ENCODE results near the gene TACR1. TPM values are rescaled to one million over a fixed set of nuclear protein-coding genes. Genes with fewer than 3 reads are reported as not detected.

The TACR1 gene
- total RNA-seq, 1 experiment from 2014 or later: not detected

DNA sequence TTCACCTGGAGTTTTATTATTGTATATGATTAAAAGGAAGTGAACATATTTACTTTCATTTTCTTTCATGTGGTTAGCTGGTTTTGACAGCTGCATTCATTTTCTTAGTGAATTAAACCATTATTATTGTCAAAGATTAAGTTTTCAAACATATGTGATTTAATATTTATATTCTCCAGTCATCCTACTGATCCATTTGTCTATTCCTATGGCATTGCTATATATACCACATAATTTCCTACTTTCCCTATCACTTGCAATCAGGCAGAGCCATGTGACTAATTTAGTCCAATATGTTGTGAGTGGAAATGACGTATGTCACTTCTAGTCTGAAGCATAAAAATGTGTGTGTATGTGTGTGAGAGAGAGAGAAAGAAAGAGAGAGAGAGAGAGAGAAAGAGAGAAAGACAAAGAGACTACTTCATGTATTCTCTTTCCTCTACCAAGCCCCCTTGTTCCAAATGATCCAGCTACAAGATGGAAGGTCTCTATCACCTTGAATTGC, 12.0 kb upstream of the TACR1 start:
- 0 out of 2 replicates have a peak, but pooled peaks cover 8% of the 10 kb centered on the region for H3K4me1 ChIP-seq (ENCODE audit: insufficient read depth, low read length)
- CTCF ChIA-PET: no interaction called here
- H3K27me3 ChIP-seq (ENCODE audit: low read length): 0 out of 2 replicates have a peak, but pooled peaks cover 7% of the 10 kb centered on the region
- H3K9me2 ChIP-seq (replicated peaks; ENCODE audit: low read length): no peaks in the 10 kb centered on the region
- H3K79me2 ChIP-seq (ENCODE audit: low read length): no peaks in the 10 kb centered on the region
- no peaks in the 10 kb centered on the region for H4K20me1 ChIP-seq (ENCODE audit: low read length)
- H3K4me3 ChIP-seq (ENCODE audit: low read length): no peak overlapping the region
- H3K4me2 ChIP-seq (ENCODE audit: low read length): no peak overlapping the region
- no peak overlapping the region for H3K9ac ChIP-seq (ENCODE audit: low read length)
- TF ChIP-seq EZH2phosphoT487 (IDR thresholded peaks at IDR 0.05; ENCODE audit: borderline replicate concordance, low read length) (no peak), EZH2 (IDR thresholded peaks at IDR 0.05; ENCODE audit: low read length, unreplicated experiment) (no peak)
- TF ChIP-seq, protein P1, sequence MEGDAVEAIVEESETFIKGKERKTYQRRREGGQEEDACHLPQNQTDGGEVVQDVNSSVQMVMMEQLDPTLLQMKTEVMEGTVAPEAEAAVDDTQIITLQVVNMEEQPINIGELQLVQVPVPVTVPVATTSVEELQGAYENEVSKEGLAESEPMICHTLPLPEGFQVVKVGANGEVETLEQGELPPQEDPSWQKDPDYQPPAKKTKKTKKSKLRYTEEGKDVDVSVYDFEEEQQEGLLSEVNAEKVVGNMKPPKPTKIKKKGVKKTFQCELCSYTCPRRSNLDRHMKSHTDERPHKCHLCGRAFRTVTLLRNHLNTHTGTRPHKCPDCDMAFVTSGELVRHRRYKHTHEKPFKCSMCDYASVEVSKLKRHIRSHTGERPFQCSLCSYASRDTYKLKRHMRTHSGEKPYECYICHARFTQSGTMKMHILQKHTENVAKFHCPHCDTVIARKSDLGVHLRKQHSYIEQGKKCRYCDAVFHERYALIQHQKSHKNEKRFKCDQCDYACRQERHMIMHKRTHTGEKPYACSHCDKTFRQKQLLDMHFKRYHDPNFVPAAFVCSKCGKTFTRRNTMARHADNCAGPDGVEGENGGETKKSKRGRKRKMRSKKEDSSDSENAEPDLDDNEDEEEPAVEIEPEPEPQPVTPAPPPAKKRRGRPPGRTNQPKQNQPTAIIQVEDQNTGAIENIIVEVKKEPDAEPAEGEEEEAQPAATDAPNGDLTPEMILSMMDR (conservative IDR thresholded peaks at IDR 0.05; ENCODE audit: low read depth, low read length): no peak
- ATAC-seq: no peak
- intact Hi-C loops (cut with micrococcal nuclease): no loop called here
- no peaks in the 10 kb centered on the region for H3K36me3 ChIP-seq (ENCODE audit: low read depth, low read length)
- H3F3A ChIP-seq (ENCODE audit: low read length, unreplicated experiment): no peaks in the 10 kb centered on the region
- no peaks in the 10 kb centered on the region for H3K9me3 ChIP-seq (ENCODE audit: low read length)
- no peak overlapping the region for H3K27ac ChIP-seq (ENCODE audit: low read length)
- no peak overlapping the region for H2AFZ ChIP-seq (ENCODE audit: low read length)
- DNase-seq: no peak
- BruUV-seq (replicated peaks): no TSS peak
- POLR2A ChIA-PET (ENCODE audit: unreplicated experiment): no interaction called here

DNA sequence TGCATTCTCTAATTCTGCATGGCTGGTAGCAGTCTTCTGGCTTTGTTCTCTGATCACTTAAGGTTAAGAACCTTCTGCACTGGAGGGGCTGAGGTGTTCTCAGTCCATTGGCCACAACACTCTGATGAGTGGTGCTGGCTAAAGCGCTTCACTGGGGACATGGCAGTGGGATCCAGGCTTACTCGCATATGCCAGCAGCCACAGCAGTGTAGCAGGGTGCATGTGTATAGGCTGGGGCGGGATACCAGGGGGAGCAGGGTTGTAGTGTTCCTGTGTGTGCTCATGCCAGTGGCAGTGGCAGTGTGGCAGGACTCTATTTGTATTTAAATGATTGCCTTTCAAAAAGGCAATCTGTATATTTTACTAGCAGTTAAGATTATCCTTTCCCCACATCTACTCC, 11.1 kb upstream of the TACR1 start:
- ChIA-PET POLR2A (ENCODE audit: unreplicated experiment) (no interaction called here), CTCF (no interaction called here)
- no peak overlapping the region for H3K9ac ChIP-seq (ENCODE audit: low read length)
- no peaks in the 10 kb centered on the region for H3K9me2 ChIP-seq (replicated peaks; ENCODE audit: low read length)
- H3K27ac ChIP-seq (ENCODE audit: low read length): no peak overlapping the region
- H3K4me2 ChIP-seq (ENCODE audit: low read length): no peak overlapping the region
- no peaks in the 10 kb centered on the region for H3F3A ChIP-seq (ENCODE audit: low read length, unreplicated experiment)
- no peaks in the 10 kb centered on the region for H3K36me3 ChIP-seq (ENCODE audit: low read depth, low read length)
- H3K4me1 ChIP-seq (ENCODE audit: insufficient read depth, low read length): 0 out of 2 replicates have a peak, but pooled peaks cover 8% of the 10 kb centered on the region
- no peaks in the 10 kb centered on the region for H4K20me1 ChIP-seq (ENCODE audit: low read length)
- H3K79me2 ChIP-seq (ENCODE audit: low read length): no peaks in the 10 kb centered on the region
- no peak overlapping the region for H2AFZ ChIP-seq (ENCODE audit: low read length)
- peaks cover 15% of the 10 kb centered on the region; the same call in 1 of the 2 replicates for H3K27me3 ChIP-seq (ENCODE audit: low read length)
- intact Hi-C loops (cut with micrococcal nuclease): no loop called here
- H3K4me3 ChIP-seq (ENCODE audit: low read length): no peak overlapping the region
- DNase-seq (no peak), ATAC-seq (no peak)
- no peak for TF ChIP-seq EZH2 (IDR thresholded peaks at IDR 0.05; ENCODE audit: low read length, unreplicated experiment)
- TF ChIP-seq EZH2phosphoT487 (IDR thresholded peaks at IDR 0.05; ENCODE audit: borderline replicate concordance, low read length): no peak
- TF ChIP-seq, protein P1 (conservative IDR thresholded peaks at IDR 0.05; ENCODE audit: low read depth, low read length): no peak
- H3K9me3 ChIP-seq (ENCODE audit: low read length): no peaks in the 10 kb centered on the region
- no TSS peak for BruUV-seq (replicated peaks)

DNA sequence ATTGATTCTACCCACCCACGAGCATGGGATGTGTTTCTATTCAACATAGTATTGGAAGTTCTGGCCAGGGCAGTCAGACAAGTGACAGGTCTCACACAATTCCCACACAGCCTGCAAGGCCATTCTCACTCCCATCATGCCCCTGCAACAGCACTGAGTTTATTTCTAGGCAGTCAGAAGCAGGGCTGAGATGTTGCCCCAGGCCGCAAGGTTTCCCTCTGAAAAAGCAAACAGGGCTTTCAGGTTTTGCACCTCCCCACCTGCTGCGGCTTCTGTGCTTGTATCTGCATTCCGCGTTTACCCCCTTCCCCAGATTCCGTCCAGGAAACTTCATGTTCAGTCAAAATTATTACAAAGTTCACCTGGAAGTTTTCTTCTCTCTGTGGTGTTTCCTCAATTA, 9.4 kb upstream of the TACR1 start:
- Histone ChIP-seq H3K9me3 (ENCODE audit: low read length) (no peaks in the 10 kb centered on the region), H3K9ac (ENCODE audit: low read length) (no peak overlapping the region), H4K20me1 (ENCODE audit: low read length) (no peaks in the 10 kb centered on the region), H3K4me3 (ENCODE audit: low read length) (no peak overlapping the region), H3K27me3 (ENCODE audit: low read length) (peaks cover 30% of the 10 kb centered on the region; the same call in 1 of the 2 replicates), H3K79me2 (ENCODE audit: low read length) (no peaks in the 10 kb centered on the region), H3K4me1 (ENCODE audit: insufficient read depth, low read length) (0 out of 2 replicates have a peak, but pooled peaks cover 8% of the 10 kb centered on the region), H2AFZ (ENCODE audit: low read length) (no peak overlapping the region), H3K4me2 (ENCODE audit: low read length) (peak overlapping the region; percentile 4; the same call in 1 of the 2 replicates), H3K27ac (ENCODE audit: low read length) (no peak overlapping the region), H3K9me2 (replicated peaks; ENCODE audit: low read length) (no peaks in the 10 kb centered on the region), H3F3A (ENCODE audit: low read length, unreplicated experiment) (no peaks in the 10 kb centered on the region), H3K36me3 (ENCODE audit: low read depth, low read length) (no peaks in the 10 kb centered on the region)
- TF ChIP-seq, protein P1 (conservative IDR thresholded peaks at IDR 0.05; ENCODE audit: low read depth, low read length): no peak
- TF ChIP-seq EZH2phosphoT487 (IDR thresholded peaks at IDR 0.05; ENCODE audit: borderline replicate concordance, low read length): no peak
- no peak for TF ChIP-seq EZH2 (IDR thresholded peaks at IDR 0.05; ENCODE audit: low read length, unreplicated experiment)
- ATAC-seq (no peak), DNase-seq (peak; percentile 14)
- ChIA-PET POLR2A (ENCODE audit: unreplicated experiment) (no interaction called here), CTCF (no interaction called here)
- intact Hi-C loops (cut with micrococcal nuclease): no loop called here
- BruUV-seq (replicated peaks): no TSS peak
